SK-N-SH treated with all-trans-retinoic acid at 6 μM for 48 hours (cell line): Measurements from ENCODE around the gene PLA2G2A.
"Not testable (repeated sequence)": the region's sequence is repeated elsewhere in the genome, so short reads cannot be mapped to it uniquely, and the experiment has no call there.

Source experiments
- ATAC-seq: fragments of 200-7000 bp; cut with Tn5 transposase; 3 replicates; pipeline ENCODE4 v1.9.1; 2020; ENCODE audit warnings: mild to moderate bottlenecking, moderate library complexity
- CSDC2 ChIP-seq: fragments of 250-450 bp; sonication (Bioruptor Pico); IDR thresholded peaks from 2 replicates; pipeline ENCODE4 v1.5.0; 2020; ENCODE audit warnings: mild to moderate bottlenecking, moderate library complexity
- ESRRG ChIP-seq: fragments of 250-450 bp; sonication (Bioruptor Pico); IDR thresholded peaks from 2 replicates; pipeline ENCODE4 v1.6.1; 2021; ENCODE audit warnings: mild to moderate bottlenecking
- GLIS3 ChIP-seq: fragments of 250-450 bp; sonication (Bioruptor Pico); IDR thresholded peaks from 2 replicates; pipeline ENCODE4 v1.5.0; 2020; ENCODE audit warnings: mild to moderate bottlenecking, moderate library complexity
- ISL1 ChIP-seq: fragments of 250-450 bp; sonication (Bioruptor Pico); IDR thresholded peaks from 2 replicates; pipeline ENCODE4 v2.1.2; 2022; ENCODE audit warnings: mild to moderate bottlenecking, moderate library complexity
- OSR1 ChIP-seq: fragments of 250-450 bp; sonication (Bioruptor Pico); IDR thresholded peaks from 2 replicates; pipeline ENCODE4 v1.8.0; 2022; ENCODE audit warnings: moderate library complexity, mild to moderate bottlenecking, inconsistent platforms
- PATZ1 ChIP-seq: fragments of 250-450 bp; sonication (Bioruptor Pico); IDR thresholded peaks from 2 replicates; pipeline ENCODE4 v1.8.0; 2020; ENCODE audit warnings: mild to moderate bottlenecking, moderate library complexity, borderline replicate concordance
- POU6F1 ChIP-seq: fragments of 250-450 bp; sonication (Bioruptor Pico); IDR thresholded peaks from 2 replicates; pipeline ENCODE4 v1.8.0; 2021; ENCODE audit warnings: low read depth, mild to moderate bottlenecking, moderate library complexity, borderline replicate concordance
- PPARA ChIP-seq: fragments of 250-450 bp; sonication (Bioruptor Pico); IDR thresholded peaks from 2 replicates; pipeline ENCODE4 v1.5.0; 2020; ENCODE audit warnings: mild to moderate bottlenecking, borderline replicate concordance
- RARB ChIP-seq: fragments of 250-450 bp; sonication (Bioruptor Pico); IDR thresholded peaks from 2 replicates; pipeline ENCODE4 v1.8.0; 2021; ENCODE audit warnings: mild to moderate bottlenecking, moderate library complexity
- SNAI2 ChIP-seq: fragments of 250-450 bp; sonication (Bioruptor Pico); IDR thresholded peaks from 2 replicates; pipeline ENCODE4 v1.5.0; 2020; ENCODE audit warnings: mild to moderate bottlenecking, moderate library complexity
- TCF4 ChIP-seq: fragments of 250-450 bp; sonication (Bioruptor Pico); IDR thresholded peaks from 2 replicates; pipeline ENCODE4 v1.8.0; 2021; ENCODE audit warnings: mild to moderate bottlenecking, moderate library complexity, borderline replicate concordance
- TOX ChIP-seq: fragments of 250-450 bp; sonication (Bioruptor Pico); IDR thresholded peaks from 2 replicates; pipeline ENCODE4 v1.8.0; 2021; ENCODE audit warnings: mild to moderate bottlenecking, moderate library complexity, borderline replicate concordance
- TSHZ2 ChIP-seq: fragments of 250-450 bp; sonication (Bioruptor Pico); IDR thresholded peaks from 2 replicates; pipeline ENCODE4 v1.5.0; 2020; ENCODE audit warnings: mild to moderate bottlenecking, moderate library complexity
- ZC3H10 ChIP-seq: fragments of 250-450 bp; sonication (Bioruptor Pico); IDR thresholded peaks from 2 replicates; pipeline ENCODE4 v1.5.1; 2021; ENCODE audit warnings: mild to moderate bottlenecking, moderate library complexity
- ZFP3 ChIP-seq: fragments of 250-450 bp; sonication (Bioruptor Pico); IDR thresholded peaks from 2 replicates; pipeline ENCODE4 v1.5.0; 2020; ENCODE audit warnings: mild to moderate bottlenecking, moderate library complexity
- ZFP30 ChIP-seq: fragments of 450-650 bp; formaldehyde crosslinking; IDR thresholded peaks from 2 replicates; pipeline ENCODE4 v1.5.0; 2022; ENCODE audit warnings: mild to moderate bottlenecking, moderate library complexity
- ZNF565 ChIP-seq: fragments of 450-650 bp; formaldehyde crosslinking; conservative IDR thresholded peaks from 2 replicates; pipeline ENCODE4 v1.5.0; 2020; ENCODE audit warnings: low read depth, mild to moderate bottlenecking, moderate library complexity
- ZNF70 ChIP-seq: fragments of 450-650 bp; formaldehyde crosslinking; IDR thresholded peaks from 2 replicates; pipeline ENCODE4 v1.5.0; 2020; ENCODE audit warnings: mild to moderate bottlenecking, moderate library complexity
- ZNF8 ChIP-seq: fragments of 450-650 bp; formaldehyde crosslinking; IDR thresholded peaks from 2 replicates; pipeline ENCODE4 v1.5.0; 2020; ENCODE audit warnings: mild to moderate bottlenecking, moderate library complexity

Gene PLA2G2A

GRCh38 chr1:19936061-19936750 is 43.2 kb downstream of the PLA2G2A start (continued):
- no peak for TF ChIP-seq POU6F1 (CRISPR knock-in tag)

- ATAC-seq: no peak
- TF ChIP-seq PPARA (CRISPR knock-in tag): no peak
These were observed 45.1 kb downstream of the PLA2G2A start for GRCh38 chr1:19934336-19934735.

- no peak for ATAC-seq
- TF ChIP-seq TSHZ2 (CRISPR knock-in tag) (no peak), TCF4 (CRISPR knock-in tag) (no peak), SNAI2 (CRISPR knock-in tag) (no peak), PATZ1 (CRISPR knock-in tag) (no peak), ZNF70 (no peak), TOX (no peak)
These were observed 46.6 kb downstream of the PLA2G2A start for GRCh38 chr1:19932866-19933265.

GRCh38 chr1:19927130-19927421 is 52.3 kb downstream of the PLA2G2A start:
- ATAC-seq: not testable (repeated sequence)

GRCh38 chr1:19926296-19927129 is 52.9 kb downstream of the PLA2G2A start:
- no peak for ATAC-seq
- TF ChIP-seq ISL1 (CRISPR knock-in tag) (no peak), ESRRG (CRISPR knock-in tag) (no peak), GLIS3 (no peak), ZNF8 (CRISPR knock-in tag) (no peak), ZFP30 (CRISPR knock-in tag) (no peak), ZC3H10 (CRISPR knock-in tag) (no peak), POU6F1 (CRISPR knock-in tag) (no peak), CSDC2 (CRISPR knock-in tag) (no peak), ZFP3 (CRISPR knock-in tag) (no peak), PPARA (CRISPR knock-in tag) (no peak), TCF4 (CRISPR knock-in tag) (no peak), TSHZ2 (CRISPR knock-in tag) (no peak), OSR1 (CRISPR knock-in tag) (no peak), RARB (CRISPR knock-in tag) (no peak), PATZ1 (CRISPR knock-in tag) (no peak), ZNF565 (CRISPR knock-in tag) (no peak)
